Left renal pelvis (tissue), 4 donors: ENCODE results near the gene ALX4. TPM values are rescaled to one million over a fixed set of nuclear protein-coding genes. Genes with fewer than 3 reads are reported as not detected.

Experiments
- DNase-seq, 4 donors: peaks; one replicate each; pipeline ENCODE4 v3.0.0-alpha.2; 2013; ENCODE audit warnings: low read depth in 4 of 4, low spot score in 3 of 4
- polyA plus RNA-seq, 4 donors: library from polyadenylated mRNA; unstranded; fragments of 120-200 nt; gene quantifications; one replicate each; pipeline ENCODE4 v1.2.1, GENCODE V29; 2013; ENCODE audit not compliant: insufficient read length in 4 of 4

ALX4 gene
- polyA plus RNA-seq, 4 donors = 0.06 to 0.34 (median 0.12) TPM

- DNase-seq = no peak
These were observed 26.0 kb upstream of the ALX4 start for GRCh38 chr11:44335919-44336318.

GRCh38 chr11:44335052-44335760 lies 25.3 kb upstream of the ALX4 start:
- no peak for DNase-seq

- no peak for DNase-seq
These were observed 24.5 kb upstream of the ALX4 start for GRCh38 chr11:44334356-44335004.

- no peak for DNase-seq
These were observed 23.6 kb upstream of the ALX4 start for GRCh38 chr11:44333271-44334218.

GRCh38 chr11:44332665-44333064 lies 22.7 kb upstream of the ALX4 start:
- DNase-seq = no peak

GRCh38 chr11:44329472-44330230 lies 19.7 kb upstream of the ALX4 start:
- no peak for DNase-seq

GRCh38 chr11:44328138-44328660 lies 18.3 kb upstream of the ALX4 start:
- DNase-seq = no peak

- DNase-seq = no peak
These were observed 17.8 kb upstream of the ALX4 start for GRCh38 chr11:44327730-44328129.

GRCh38 chr11:44326615-44327475 lies 16.9 kb upstream of the ALX4 start:
- no peak for DNase-seq

GRCh38 chr11:44325698-44326097 lies 15.8 kb upstream of the ALX4 start:
- DNase-seq = no peak

GRCh38 chr11:44324749-44325525 lies 15.0 kb upstream of the ALX4 start:
- DNase-seq = no peak

GRCh38 chr11:44324222-44324621 lies 14.3 kb upstream of the ALX4 start:
- no peak for DNase-seq

GRCh38 chr11:44322243-44322642 lies 12.3 kb upstream of the ALX4 start:
- DNase-seq = no peak

GRCh38 chr11:44321059-44321458 lies 11.1 kb upstream of the ALX4 start:
- no peak for DNase-seq

- no peak for DNase-seq
These were observed 10.5 kb upstream of the ALX4 start for GRCh38 chr11:44320289-44320973.

- DNase-seq = no peak
These were observed 9.8 kb upstream of the ALX4 start for GRCh38 chr11:44319552-44320288.

- DNase-seq = no peak
These were observed 9.2 kb upstream of the ALX4 start for GRCh38 chr11:44319170-44319551.
